ENCODE measurements around the gene PDX1. TPM values are rescaled to one million over a fixed set of nuclear protein-coding genes. Genes with fewer than 3 reads are reported as not detected.

Gene PDX1
- total RNA-seq, 4 donors from 2014 or later = not detected

GRCh38 chr13:27907121-27907787, 12.5 kb upstream of the PDX1 start:
- no peaks in the 10 kb centered on the region for H3K36me3 ChIP-seq
- H3K4me1 ChIP-seq = no peaks in the 10 kb centered on the region
- no peaks in the 10 kb centered on the region for H3K9me3 ChIP-seq
- H3K4me3 ChIP-seq = no peak overlapping the region
- no peak overlapping the region for H3K27ac ChIP-seq
- no peak for DNase-seq (ENCODE audit: low spot score in 2 of 2)
- TF ChIP-seq CTCF (IDR thresholded peaks at IDR 0.05) (no peak), POLR2AphosphoS5 (IDR thresholded peaks at IDR 0.05) (no peak), EP300 (IDR thresholded peaks at IDR 0.05) (no peak), POLR2A (IDR thresholded peaks at IDR 0.05) (no peak)
- WGBS = 67% methylated on average over 6 of the region's 6 CpGs
- H3K27me3 ChIP-seq = peaks cover 69% of the 10 kb centered on the region

GRCh38 chr13:27909378-27909777, 10.4 kb upstream of the PDX1 start:
- Histone ChIP-seq H3K27ac (no peak overlapping the region), H3K9me3 (no peaks in the 10 kb centered on the region), H3K4me3 (no peak overlapping the region), H3K4me1 (no peaks in the 10 kb centered on the region), H3K36me3 (no peaks in the 10 kb centered on the region), H3K27me3 (peaks cover 76% of the 10 kb centered on the region)
- DNase-seq (ENCODE audit: low spot score in 2 of 2) = no peak
- 36% methylated on average over 4 of the region's 4 CpGs for WGBS
- TF ChIP-seq POLR2A (IDR thresholded peaks at IDR 0.05) (no peak), POLR2AphosphoS5 (IDR thresholded peaks at IDR 0.05) (no peak), EP300 (IDR thresholded peaks at IDR 0.05) (no peak), CTCF (IDR thresholded peaks at IDR 0.05) (no peak)

- Histone ChIP-seq H3K9me3 (no peaks in the 10 kb centered on the region), H3K4me1 (no peaks in the 10 kb centered on the region), H3K27me3 (peaks cover 82% of the 10 kb centered on the region), H3K36me3 (no peaks in the 10 kb centered on the region), H3K27ac (no peak overlapping the region), H3K4me3 (no peak overlapping the region)
- no peak for DNase-seq (ENCODE audit: low spot score in 2 of 2)
- WGBS = 73% methylated on average over 2 of the region's 2 CpGs
- TF ChIP-seq EP300 (IDR thresholded peaks at IDR 0.05) (no peak), POLR2A (IDR thresholded peaks at IDR 0.05) (no peak), CTCF (IDR thresholded peaks at IDR 0.05) (no peak), POLR2AphosphoS5 (IDR thresholded peaks at IDR 0.05) (no peak)
Measured at GRCh38 chr13:27911521-27911920, 8.3 kb upstream of the PDX1 start.

GRCh38 chr13:27913160-27913559, 6.6 kb upstream of the PDX1 start:
- Histone ChIP-seq H3K4me1 (peaks cover 13% of the 10 kb centered on the region), H3K4me3 (no peak overlapping the region), H3K27ac (no peak overlapping the region), H3K9me3 (no peaks in the 10 kb centered on the region), H3K27me3 (peaks cover 83% of the 10 kb centered on the region), H3K36me3 (no peaks in the 10 kb centered on the region)
- WGBS = 58% methylated on average over 1 of the region's 1 CpG
- TF ChIP-seq POLR2AphosphoS5 (IDR thresholded peaks at IDR 0.05) (no peak), EP300 (IDR thresholded peaks at IDR 0.05) (no peak)
- DNase-seq (ENCODE audit: low spot score in 2 of 2) = no peak

GRCh38 chr13:27915301-27916207, 4.2 kb upstream of the PDX1 start:
- peaks cover 92% of the 10 kb centered on the region for H3K27me3 ChIP-seq
- no peaks in the 10 kb centered on the region for H3K36me3 ChIP-seq
- TF ChIP-seq POLR2AphosphoS5 (IDR thresholded peaks at IDR 0.05) = no peak
- TF ChIP-seq CTCF (IDR thresholded peaks at IDR 0.05) = no peak
- TF ChIP-seq POLR2A (IDR thresholded peaks at IDR 0.05) = no peak
- TF ChIP-seq EP300 (IDR thresholded peaks at IDR 0.05) = no peak
- no peak overlapping the region for H3K27ac ChIP-seq
- H3K4me3 ChIP-seq = no peak overlapping the region
- peaks cover 30% of the 10 kb centered on the region for H3K4me1 ChIP-seq
- no peak for DNase-seq (ENCODE audit: low spot score in 2 of 2)
- 52% methylated on average over 10 of the region's 10 CpGs for WGBS
- H3K9me3 ChIP-seq = no peaks in the 10 kb centered on the region
